Erythroblast (primary cell): Measurements from ENCODE around the gene MN1.

Experiments
- GATA1 ChIP-seq: IDR thresholded peaks from 2 replicates; pipeline ENCODE4 v1.6.1; 2011; ENCODE audit warnings: low read depth, mild to moderate bottlenecking, control low read depth, low read length, moderate library complexity
- POLR2A ChIP-seq: IDR thresholded peaks from 2 replicates; pipeline ENCODE4 v1.6.1; 2011; ENCODE audit warnings: mild to moderate bottlenecking, low read length

DNA sequence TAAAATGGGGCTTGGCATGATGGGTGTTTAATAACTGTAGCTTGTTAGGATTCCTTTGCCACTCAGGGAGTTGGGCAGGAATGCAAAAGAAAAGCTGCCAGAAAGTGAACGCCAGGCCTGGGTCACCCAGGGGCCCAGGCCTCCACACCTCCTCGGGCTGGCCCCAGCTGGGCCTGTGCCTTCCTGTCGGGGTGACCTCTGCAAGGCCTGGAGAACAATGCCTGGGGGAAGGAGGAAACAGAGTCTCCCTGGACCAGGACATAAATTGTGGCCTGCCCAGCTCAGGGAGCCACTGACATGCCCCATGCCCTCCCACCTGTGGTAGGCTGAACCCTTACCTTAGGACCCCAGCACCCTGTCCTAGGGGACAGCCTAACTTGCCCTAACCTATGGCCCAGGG is 21.9 kb downstream of the MN1 start:
- TF ChIP-seq POLR2A = no peak
- TF ChIP-seq GATA1 = no peak
